ENCODE results near the gene FBXL17.
A peak's percentile ranks its signal among the peaks of the same experiment; 100 is the strongest.
"Not testable (repeated sequence)": the region's sequence is repeated elsewhere in the genome, so short reads cannot be mapped to it uniquely, and the experiment has no call there.

FBXL17 gene

DNA sequence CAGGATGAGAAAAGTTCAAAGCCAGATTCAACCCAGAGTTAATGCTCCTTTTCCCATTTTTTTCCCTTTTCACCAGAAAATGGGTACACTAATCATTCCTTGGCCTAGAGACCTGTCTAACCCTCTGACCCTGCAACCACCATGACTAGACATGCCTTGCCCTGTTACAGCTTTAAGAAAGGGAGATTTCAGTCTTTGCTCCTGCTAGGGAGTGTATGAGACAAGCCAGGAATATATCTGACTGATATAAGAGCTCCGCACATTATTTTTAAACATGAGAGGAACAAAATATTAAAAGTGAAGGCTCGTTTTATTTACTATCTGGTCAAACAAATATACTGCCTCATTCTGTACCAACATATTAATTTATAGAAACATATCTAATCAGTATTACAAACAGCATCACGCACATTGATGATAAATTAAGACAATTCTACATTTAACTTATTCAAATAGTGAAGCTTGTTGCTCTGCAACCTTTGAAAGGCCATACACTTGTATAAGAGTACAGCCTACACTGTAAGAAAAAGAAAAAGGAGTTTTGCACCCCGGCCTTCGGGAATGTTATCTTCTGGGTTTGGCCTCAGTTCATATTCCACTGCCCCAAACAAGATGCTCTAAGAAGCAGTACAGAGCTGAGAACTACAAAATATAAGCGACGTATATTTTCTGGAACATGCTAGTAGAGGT is 132.7 kb downstream of the FBXL17 start:
- DNase-seq (ENCODE audit: low spot score) = no peak

DNA sequence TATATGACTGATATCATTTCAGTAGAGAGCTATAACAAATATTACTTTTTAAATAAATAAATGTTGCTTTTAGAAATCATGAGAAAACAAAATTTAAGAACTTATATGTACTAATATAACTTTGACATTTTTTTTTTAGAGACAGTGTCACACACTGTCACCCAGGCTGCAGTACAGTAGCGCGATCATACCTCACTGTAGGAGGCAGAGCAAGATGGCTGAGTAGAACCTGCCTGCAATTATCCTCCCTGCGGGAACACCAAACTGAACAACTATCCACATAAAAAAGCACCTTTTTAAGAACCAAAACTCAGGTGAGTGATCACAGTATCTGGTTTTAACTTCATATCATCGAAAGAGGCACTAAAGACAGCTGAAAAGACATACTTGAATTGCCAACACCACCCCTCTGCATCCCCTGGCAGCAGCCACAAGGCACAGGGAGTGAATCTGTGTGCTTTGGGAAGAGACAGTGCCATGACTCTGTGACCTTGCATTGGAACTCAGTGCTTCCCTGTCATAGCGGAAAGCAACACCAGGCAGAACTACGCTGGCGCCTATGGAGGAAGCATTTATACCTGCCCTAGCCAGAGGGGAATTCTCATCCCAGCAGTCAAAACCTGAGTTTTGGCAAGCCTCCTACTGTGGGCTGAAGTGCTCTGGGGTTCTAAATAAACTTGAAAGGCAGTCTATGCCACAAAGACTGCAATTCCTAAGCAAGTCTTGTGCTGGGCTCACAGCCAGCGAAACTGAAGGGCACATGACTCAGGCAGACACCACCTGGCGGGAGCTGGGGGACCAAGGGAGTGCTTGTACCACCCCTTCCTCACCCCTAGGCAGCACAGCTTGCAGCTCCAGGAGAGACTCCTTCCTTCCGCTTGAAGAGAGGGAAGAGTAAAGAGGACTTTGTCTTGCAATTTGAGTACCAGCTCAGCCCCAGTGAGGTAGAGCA is 142.7 kb downstream of the FBXL17 start:
- no peak for DNase-seq (ENCODE audit: low spot score)

DNA sequence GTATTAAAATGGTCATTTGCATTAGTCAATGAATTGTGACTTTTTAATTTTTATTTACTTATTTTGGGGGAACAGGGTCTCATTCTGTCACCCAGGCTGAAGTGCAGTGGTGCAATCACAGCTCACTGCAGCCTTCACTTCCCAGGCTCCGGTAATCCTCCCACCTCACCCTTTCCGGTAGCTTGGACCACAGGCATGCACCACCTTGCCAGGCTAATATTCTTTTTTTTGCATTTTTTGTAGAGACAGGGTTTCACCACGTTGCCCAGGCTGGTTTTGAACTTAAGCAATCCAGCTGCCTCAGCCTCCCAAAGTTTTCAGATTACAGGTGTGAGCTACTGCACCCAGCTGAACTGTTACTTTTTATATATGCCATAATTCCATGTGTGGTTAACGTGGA is 143.4 kb downstream of the FBXL17 start:
- DNase-seq (ENCODE audit: low spot score) = no peak

DNA sequence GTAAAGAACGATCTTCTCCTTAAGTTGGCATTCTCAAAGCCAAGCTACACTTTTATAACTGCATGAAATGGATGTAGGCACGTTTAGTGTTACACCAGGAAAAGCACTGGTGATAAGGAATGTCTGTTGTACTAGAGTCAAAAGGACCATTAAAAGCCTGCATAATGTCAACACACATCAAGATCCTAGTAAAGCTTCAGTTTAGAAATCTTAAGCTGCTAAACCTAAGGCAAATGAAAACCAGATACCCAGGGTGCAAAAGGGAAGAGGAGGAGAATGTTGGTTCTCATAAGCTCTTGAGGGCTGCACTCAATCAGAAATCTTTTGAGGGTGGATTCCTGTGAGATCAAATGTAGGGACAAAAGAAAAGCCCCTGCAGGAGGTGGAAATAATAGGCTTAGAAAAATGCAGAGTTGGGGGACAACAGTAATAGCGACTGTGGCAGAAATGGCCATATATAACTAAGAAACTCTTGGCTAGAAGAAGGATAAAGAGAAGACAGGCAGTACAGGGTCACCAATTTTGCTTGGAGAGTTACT is 148.2 kb downstream of the FBXL17 start:
- DNase-seq (ENCODE audit: low spot score) = no peak

DNA sequence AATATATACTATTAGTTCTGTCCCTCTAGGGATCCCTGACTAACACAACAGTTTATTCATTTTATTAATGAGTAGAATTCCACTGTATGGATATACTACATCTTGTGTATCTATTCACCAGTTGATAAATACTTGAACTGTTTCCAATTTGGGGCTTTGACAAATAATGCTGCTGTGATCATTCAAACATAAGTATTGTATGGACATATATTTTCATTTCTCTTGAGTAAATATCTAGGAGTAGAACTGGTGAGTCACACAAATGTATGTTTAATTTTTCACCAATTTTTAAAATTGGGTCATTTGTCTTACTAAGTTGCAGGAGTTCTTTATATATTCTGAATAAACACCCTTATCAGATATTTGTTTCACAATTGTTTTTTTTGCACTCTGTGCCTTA is 149.1 kb downstream of the FBXL17 start:
- DNase-seq (ENCODE audit: low spot score) = no peak

DNA sequence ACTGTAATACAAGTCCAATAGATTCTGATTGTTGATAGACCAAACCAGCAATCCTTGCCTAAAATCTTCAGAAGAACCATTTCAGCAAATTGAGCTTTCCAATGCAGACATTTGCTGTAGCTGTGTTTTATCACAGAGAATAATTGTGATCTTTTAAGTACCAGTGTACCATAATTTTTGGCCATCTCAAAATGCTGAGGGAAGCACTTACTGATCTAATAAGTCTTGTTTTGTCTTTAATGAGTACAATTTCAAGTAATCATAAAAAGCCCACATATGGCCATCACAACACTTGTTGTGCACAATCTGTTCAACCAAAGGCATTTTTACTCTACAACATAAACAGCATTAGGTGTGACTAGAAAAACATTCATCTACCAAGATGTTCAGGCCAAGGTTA is 159.9 kb downstream of the FBXL17 start:
- DNase-seq (ENCODE audit: low spot score) = no peak

DNA sequence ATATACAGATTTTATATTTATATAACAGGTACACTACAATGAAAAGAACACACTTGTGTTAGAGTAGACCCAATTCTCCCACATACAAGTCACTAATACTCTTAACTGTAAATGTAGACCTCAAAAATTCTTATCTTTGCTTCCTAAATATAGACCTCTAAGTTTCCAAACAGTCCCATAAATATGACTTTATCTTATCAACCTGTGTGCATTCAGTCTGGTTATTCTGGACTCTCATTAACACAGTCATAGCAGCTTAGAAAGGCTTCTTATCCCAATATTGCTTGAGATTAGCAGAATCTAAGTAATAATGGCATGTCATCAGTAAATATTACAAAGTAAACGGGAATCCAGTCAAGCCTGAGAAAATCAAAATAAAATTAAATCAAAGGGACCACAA is 161.1 kb downstream of the FBXL17 start:
- no peak for DNase-seq (ENCODE audit: low spot score)

DNA sequence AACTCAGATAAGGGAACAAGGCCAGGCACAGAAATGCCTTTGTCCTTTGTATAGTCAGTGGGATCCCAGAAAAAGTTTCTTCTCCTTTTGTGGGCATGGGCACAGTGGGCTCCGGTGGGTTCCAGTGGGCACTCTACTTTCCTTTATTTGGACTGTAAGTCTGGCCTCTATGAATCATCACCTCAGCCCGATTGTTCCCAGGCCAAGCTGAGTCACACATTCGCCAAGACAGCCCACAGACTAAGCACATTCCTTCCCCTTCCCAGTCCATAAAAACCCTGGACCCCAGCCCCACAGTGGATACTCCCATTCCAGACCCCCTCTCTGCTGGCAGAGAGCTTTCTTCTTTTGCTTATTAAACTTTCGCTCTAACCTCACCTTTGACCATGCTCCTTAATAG is 165.0 kb downstream of the FBXL17 start:
- no peak for DNase-seq (ENCODE audit: low spot score)

DNA sequence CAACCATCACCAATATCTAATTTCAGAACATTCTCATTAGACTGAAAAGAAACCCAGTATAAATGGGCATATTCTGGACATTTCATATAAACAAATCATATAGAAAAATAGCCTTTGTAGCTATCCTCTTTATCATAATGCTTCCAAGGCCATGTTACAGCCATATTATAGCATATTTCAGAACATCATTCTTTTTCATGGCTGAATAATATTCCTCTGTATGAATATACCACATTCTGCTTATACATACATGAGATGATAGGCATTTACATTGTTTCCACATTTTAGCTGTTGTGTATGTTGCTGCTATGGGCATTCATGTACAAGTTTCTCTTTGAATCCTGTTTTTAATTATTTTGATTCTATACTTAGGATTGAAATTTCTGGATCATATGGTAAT is 167.0 kb downstream of the FBXL17 start:
- DNase-seq (ENCODE audit: low spot score) = no peak

DNA sequence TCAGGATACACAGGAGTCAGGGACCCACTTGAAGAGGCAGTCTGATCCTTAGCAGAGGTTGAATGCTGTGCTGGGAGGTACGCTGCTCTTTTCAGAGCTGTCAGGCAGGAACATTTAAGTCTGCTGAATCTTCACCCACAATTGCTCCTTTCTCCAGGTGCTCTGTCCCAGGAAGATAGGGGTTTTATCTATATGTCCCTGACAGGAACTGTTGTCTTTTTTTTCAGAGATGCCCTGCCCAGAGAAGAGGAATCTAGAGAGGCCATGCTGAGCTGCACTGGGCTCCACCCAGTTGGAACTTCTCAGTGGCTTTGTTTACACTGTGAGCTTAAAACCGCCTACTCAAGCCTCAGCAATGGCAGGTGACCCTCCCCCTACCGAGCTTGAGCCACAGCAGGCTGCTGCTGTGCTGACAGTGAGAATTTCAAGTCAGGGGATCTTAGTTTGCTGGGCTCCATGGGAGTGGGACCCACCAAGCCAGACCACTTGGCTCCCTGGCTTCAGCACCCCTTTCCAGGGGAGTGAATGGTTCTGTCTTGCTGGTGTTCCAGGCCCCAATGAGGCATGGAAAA is 169.0 kb downstream of the FBXL17 start:
- DNase-seq (ENCODE audit: low spot score) = no peak

DNA sequence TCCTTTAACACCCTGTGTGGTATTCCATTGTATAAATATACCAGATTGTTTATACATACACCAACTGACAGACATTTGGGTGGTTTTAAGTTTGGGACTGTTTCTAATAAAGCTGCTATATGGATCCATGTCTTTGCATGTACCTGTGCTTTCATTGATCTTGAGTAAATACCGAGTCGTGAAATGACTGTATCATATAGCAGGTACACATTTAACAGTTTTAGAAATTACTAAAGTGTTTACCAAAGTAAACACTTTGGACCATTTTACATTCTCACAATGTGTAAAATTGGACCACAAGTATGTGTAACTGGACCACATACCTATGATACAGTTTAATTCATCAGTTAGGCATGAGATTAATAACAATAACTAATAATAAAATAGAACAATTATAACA is 175.2 kb downstream of the FBXL17 start:
- DNase-seq (ENCODE audit: low spot score) = no peak

DNA sequence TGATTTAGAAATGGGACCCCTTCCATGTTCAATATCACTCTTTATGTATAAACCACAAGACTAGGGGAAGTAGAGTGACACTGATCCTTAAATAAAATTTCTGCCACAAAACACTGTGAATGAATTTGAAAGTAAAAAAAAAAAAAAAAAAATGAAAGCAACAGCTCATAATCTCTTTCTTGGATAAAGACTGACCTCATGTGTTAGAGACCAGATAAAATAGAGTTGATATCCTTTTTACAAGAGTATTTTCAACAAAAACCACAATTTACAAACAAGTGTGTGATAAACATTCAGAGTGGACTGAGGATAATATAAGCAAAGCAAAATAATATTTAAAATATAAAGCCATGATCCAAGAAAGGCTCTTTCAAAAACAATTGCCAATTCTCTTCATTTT is 180.2 kb downstream of the FBXL17 start:
- no peak for DNase-seq (ENCODE audit: low spot score)

DNA sequence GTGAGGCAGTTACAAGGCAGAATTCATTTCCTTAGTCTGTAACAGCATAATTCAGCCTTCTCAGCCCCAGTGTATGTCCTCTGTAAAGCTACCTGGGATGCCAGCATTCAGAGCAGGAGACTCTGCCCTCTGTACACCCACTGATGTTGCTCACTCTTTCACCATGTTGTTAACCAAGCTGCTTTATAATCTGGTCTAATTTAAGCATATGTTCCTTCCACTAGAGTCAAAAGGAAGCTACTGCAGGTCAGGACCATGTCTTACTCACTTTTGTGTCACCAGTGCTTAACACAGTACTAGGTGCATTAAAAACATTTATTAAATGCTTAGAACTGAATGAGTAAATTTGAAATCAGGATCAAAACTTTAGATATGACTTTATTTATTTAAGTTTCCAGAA is 185.6 kb downstream of the FBXL17 start:
- no peak for DNase-seq (ENCODE audit: low spot score)

DNA sequence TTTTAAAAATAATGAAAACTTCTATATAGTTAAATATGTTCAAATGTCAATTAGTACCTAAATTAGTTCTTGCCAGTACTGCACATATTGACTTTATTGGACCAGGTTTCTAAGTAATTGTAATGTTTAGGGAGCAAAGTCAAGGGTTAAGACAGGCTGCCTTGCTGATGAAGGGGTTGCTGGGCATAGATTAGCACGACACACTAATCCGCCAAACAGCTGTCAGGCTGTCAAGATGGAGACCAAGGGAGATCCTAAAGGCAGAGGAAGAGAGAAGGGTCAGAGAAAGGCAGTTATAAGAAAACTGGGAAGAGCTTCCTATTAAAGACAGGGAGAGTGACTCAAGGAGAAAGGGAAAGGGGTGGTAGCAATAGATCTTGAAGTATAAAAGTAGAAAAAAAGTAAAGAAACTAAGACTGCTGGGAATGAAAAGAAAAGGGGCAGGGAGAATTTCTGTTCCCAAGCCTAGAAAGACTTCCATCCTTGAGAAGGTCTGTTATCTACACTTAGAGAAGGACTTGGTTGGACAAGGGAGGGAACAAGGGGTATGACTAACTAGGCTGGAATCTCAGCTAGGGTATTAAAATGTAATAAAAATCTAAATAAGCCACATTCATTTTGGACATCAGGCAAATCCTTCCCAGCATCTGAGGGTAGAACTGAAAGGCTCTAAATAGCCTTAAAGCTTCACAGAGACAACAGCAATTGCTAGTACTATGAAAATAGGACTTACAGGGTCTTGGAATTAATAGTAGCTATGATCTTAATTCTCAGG is 188.7 kb downstream of the FBXL17 start:
- no peak for DNase-seq (ENCODE audit: low spot score)

DNA sequence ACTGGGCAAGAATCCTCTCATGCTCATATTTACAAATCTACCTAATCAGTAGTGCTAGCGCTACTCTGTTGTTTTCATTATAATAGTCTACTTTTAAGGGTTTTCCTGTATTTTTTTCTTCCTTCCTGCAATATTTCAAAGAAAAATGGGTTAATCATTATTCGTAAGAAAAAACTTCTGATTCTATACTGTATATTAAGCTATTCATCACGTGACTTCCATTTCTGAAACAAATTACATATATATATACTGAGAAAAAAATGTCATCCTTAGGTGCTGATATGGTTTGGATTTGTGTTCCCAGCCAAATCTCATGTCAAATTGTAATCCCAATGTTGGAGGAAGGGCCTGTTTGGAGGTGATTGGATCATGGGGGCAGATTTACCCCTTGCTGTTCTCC is 197.0 kb downstream of the FBXL17 start:
- no peak for DNase-seq (ENCODE audit: low spot score)

DNA sequence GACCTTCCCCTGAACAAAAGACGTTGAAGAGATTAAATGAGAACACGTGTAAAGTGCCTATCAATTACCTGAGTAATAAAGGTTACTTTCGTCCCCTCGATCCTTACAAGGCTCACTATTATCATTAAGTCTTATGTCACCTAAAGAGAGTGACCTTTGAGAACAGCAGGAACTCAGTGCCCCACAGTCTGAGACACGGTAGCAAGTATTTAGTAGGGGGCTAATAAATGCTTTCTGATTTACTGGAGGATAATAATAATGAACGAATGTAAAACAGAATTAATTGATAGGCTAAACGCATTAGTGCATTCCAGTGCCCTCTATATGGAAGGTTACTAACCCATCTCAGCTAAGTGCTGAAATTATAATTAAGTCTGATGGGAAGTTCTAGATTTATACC is 199.9 kb downstream of the FBXL17 start:
- no peak for DNase-seq (ENCODE audit: low spot score)

DNA sequence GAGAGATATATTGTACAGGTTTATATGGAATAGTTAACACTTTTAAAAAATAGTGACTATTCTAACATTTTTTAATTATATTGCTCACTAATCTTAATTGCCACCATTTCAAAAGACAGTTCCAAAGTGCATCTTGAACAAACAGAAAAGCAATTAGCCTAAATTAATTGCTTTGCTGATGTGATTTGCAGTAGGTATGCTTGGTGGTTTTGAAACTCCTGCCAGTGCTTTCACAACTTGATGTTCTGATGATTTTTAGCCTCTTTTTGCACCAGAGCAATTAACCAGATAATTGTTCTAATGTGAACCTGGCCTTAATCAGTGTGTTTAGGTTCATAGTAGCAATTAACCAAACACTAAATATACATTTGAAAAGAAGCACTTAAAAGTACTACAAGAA is 207.6 kb downstream of the FBXL17 start:
- no peak for DNase-seq (ENCODE audit: low spot score)

DNA sequence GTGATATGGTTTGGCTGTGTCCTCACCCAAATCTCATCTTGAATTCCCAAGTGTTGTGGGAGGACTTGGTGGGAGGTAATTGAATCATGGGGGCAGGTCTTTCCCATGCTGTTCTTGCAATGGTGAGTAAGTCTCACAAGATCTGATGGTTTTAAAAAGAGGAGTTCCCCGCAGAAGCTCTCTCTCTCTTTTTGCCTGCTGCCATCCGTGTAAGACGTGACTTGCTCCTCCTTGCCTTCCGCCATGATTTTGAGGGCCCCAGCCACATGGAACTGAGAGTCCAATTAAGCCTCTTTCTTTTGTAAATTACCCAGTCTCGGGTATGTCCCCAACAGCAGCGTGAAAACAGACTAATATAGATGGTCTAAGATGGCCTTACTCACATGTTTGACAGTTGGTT is 210.1 kb downstream of the FBXL17 start:
- no peak for DNase-seq (ENCODE audit: low spot score)

DNA sequence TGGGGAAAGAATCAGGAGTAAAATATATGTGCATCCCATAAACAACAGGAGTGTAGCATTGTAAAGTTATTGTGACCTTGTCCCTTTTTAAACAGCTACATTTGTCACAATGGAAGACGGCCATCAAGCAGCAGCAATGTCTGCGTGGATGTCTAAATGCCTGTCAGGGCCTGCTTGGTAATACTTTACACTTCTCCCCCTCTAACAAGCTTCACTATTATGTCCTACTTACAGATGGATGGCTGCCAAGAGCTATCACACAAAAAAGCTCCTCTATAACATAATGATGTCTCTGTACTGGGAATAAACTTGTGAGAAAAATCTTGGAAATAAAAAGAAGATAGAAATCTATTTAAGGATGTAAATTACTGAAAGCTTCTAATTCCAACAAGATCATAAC is 213.0 kb downstream of the FBXL17 start:
- DNase-seq (ENCODE audit: low spot score) = peak; percentile 53

DNA sequence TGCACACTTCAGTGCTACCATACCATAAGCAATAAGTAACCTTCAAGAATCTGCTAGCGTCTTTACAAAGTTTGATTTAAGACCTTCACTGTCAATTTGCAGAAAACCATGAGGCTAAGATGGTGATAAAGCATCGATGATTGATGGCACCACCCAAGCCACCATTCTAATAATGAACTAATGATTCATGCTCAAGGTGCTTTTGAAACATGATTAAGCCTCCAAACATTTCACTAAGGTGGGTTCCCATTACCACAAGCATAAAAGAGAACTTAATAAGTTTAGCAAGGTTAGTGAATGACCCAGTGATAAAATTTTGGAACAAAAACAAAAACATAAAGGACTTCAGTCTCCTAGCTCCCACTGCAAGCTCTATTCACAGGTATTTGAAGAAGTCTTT is 214.7 kb downstream of the FBXL17 start:
- DNase-seq (ENCODE audit: low spot score) = no peak

DNA sequence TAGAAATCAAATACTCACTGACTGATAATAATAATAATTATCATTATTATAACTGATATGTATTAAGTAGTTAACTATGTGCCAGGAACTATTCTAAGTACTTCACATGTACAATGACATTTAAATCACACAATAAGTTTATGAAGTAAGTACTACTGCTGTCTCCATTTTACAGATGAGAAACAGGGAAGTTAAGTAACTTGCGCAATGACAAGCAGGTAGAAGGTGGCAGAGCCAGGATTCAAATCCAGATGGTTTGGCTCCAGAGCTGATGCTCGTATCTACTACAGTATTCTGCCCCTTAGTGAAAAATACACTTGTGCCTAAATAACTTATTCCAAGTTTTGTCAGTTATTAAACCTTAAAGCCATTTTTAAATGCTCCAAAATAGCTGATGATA is 217.3 kb downstream of the FBXL17 start:
- DNase-seq (ENCODE audit: low spot score) = no peak

DNA sequence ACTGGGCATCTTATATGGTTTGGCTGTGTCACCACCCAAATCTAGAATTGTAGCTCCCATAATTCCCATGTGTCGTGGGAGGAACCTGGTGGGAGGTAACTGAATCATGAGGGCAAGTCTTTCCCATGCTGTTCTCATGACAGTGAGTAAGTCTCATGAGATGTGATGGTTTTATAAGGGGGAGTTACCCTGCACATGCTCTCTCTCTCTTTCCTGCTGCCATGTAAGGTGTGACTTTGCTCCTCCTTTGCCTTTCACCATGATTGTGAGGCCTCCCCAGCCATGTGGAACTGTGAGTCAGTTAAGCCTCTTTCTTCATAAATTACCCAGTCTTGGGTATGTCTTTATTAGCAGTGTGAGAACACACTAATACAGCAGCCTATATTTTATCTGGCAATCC is 229.0 kb downstream of the FBXL17 start:
- not testable (repeated sequence) for DNase-seq (ENCODE audit: low spot score)

Data from Ammon's horn (tissue), 1 donor.